DOHH2 (cell line): ENCODE measurements around the gene FAM83E.

Experiments used
- CTCF ChIP-seq: fragments of 200-600 bp; sonication (generic); IDR thresholded peaks from one replicate; pipeline ENCODE4 v1.5.1; 2014; ENCODE audit warnings: antibody characterized with exemption, mild to moderate bottlenecking, low read depth, low read length; ENCODE audit not compliant: poor library complexity, severe bottlenecking
- EZH2phosphoT487 ChIP-seq: fragments of 200-600 bp; sonication (generic); IDR thresholded peaks from 2 replicates; pipeline ENCODE4 v1.6.1; 2017; ENCODE audit warnings: borderline replicate concordance, mild to moderate bottlenecking, antibody characterized with exemption, low read length, moderate library complexity, mixed read lengths

DNA sequence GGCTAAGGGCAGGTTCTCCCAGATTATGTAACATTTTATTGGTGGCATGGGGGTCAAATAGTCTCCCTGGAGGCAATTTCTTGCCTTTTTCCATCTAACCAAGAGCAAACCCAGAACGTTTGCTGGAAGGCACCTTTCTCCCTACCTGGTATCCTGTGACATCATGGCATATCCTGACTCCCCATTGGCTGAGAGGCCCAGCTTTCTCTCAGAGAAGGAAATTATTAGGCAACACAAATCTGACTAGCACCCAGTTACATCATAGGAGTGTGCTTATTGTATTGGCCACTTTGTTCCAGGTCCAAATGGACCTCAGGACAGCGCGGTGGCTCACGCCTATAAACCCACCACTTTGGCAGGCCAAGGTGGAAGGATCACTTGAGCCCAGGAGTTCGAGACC is 44.9 kb upstream of the FAM83E start:
- TF ChIP-seq CTCF (no peak), EZH2phosphoT487 (no peak)
